NCI-H526 treated with DMSO at 0.1 percent for 48 hours (cell line): ENCODE data around the gene MRPS18A.

Experiments used
- DNase-seq: peaks from one replicate; lab custom pipeline; 2025; lab: John Stamatoyannopoulos, UW

Gene MRPS18A

GRCh38 chr6:43687437-43688347 is at the start of gene MRPS18A:
Gene MRPS18A (minus strand): TSS chr6:43687791. CDS start chr6:43687779, 12 bp downstream.
- peak; percentile 64 for DNase-seq

- DNase-seq: no peak
Observed at GRCh38 chr6:43736844-43737243, 49.3 kb upstream of the MRPS18A start.

GRCh38 chr6:43736211-43736786 is 48.7 kb upstream of the MRPS18A start:
- no peak for DNase-seq

- DNase-seq: no peak
Observed at GRCh38 chr6:43735642-43736199, 48.1 kb upstream of the MRPS18A start.

DNA sequence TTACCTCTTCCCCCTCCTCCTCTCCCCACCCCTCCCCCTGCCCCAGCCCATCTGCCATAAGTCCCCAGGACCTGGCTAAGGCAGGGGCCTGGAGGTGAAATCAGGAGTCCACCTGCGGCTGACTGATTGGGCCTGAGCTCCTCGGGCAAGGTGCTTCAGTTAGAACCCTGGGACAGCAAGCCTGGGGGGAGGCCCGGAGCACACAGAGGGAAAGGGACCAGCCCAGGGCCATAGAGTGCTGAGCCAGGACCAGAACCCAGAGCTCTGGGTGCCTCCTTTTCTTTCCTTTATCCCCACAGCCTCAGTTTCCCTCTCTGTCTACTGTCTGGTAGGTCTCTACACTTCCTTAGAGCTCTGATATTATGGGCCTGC is 46.7 kb upstream of the MRPS18A start:
- no peak for DNase-seq

DNA sequence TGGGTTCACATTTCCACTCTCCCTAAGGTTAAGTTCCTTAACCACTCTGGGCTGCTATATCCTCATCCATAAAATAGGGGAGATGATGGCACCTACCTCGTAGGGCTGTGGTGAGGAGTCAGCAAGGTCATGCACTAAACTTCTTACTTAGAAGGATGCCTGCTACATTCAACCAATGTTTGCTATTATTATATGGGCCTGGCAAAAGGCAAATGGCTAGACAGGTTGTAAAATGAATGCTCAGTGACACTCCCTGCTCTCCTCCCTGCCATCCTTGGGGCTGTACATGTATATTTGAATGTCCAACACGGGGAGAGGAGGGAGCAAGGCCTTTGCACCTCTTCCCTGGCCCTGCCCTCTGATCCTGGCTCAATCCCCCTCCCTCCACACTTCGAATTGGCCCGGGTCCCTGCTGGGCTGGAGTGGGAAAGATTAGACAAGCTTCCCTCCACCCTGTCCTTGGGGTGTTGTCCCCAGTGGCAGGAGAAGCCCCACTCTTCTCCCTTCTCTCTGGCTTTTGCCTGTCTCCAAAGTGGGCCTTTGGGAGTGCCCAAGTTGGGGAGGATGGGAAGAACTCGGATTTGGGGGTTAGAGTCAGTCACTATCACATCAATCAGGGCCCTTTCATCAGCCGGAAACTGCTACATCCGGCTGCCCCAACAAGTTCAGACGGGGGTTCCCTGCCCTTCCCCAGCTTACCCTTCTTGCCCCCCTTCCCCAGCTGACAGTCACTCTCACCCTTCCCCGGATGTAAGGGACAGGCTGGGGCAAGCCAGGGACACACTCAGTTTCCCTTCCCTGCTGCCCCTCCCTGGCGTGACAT is 46.1 kb upstream of the MRPS18A start:
- DNase-seq: no peak

- DNase-seq: no peak
Observed at GRCh38 chr6:43730634-43731033, 43.0 kb upstream of the MRPS18A start.

- DNase-seq: no peak
Observed at GRCh38 chr6:43729537-43729936, 41.9 kb upstream of the MRPS18A start.

DNA sequence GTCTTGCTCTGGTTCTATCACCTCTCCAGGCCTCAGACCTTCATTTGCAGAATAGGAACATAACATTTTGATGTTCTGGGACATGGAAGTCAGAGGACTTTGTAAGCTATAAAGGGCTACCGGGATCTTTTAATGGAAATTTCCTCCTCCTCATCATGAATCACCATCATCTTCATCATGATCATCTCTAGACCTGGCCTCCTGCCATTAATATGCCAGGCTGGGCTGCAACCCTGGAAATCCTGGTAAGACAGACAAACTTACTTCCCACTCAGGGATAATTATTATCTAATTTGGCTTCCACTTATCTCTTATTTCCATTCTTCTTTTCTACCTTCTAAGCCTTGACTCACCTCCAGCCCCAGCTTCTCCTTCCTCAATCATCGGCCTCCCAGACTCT is 41.0 kb upstream of the MRPS18A start:
- no peak for DNase-seq

GRCh38 chr6:43727634-43728033 is 40.0 kb upstream of the MRPS18A start:
- no peak for DNase-seq

DNA sequence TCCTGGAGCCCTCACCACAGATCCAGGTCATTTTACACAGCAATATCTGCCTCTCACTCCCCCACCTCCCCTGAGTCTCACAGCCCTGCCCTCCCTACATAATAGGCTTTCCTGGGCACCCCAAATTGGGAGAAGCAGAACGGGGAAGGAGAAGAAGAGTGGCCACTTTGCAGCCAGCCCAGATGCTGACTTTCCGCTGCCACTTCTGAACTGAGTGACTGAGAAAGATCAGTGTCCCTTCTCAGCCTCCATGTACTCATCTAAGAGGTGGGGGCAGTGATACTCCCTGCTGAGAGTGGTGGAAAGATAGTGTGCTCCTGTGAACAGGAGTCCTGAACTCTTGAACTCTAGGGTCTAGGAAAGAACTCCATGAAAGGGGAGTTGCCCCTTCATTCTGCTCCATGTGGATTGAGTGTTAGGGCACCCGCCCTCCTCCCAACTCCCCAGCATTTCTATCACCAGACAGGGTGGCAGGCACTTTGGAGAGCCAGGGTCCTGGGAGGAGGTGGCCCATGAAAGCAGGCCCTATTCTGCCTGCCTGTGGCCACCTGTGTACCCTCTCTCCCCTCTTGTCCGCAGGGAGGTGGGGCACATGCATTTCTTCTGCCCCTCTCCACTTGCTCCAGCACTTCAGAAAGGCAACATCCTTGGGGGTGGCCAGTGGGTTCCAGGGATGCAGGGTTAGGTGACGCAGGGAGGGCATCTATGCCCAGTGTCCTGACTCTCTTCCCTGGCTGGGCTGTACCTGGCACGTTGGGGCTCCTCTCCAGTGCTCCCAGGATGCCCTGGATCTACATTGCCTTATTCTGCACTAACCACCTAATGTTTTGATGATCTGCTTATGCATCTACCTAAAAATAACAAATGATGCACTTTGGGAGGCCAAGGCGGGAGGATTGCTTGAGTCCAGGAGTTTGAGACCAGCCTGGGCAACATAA is 38.3 kb upstream of the MRPS18A start:
- no peak for DNase-seq

GRCh38 chr6:43724914-43725642 is 37.5 kb upstream of the MRPS18A start:
- DNase-seq: peak; percentile 36

DNA sequence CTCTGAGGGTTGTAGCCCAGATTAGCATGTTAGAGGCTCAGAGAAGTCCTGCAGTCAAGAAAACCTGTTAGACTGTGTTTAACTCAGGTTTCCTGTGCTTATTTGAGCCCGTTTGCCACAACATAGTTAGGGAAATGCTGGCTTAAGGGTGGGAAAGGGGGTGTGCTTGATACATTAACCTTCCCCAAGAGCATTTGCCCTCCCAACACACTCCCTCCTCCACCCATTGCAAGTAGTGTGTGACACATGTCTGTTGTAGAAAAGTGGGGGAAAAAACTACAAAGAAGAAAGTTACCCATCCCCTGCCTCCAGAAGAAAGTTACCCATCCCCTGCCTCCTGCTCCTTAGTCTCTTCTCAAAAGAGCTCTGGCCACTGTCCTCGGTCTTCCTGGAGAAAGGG is 36.8 kb upstream of the MRPS18A start:
- no peak for DNase-seq

DNA sequence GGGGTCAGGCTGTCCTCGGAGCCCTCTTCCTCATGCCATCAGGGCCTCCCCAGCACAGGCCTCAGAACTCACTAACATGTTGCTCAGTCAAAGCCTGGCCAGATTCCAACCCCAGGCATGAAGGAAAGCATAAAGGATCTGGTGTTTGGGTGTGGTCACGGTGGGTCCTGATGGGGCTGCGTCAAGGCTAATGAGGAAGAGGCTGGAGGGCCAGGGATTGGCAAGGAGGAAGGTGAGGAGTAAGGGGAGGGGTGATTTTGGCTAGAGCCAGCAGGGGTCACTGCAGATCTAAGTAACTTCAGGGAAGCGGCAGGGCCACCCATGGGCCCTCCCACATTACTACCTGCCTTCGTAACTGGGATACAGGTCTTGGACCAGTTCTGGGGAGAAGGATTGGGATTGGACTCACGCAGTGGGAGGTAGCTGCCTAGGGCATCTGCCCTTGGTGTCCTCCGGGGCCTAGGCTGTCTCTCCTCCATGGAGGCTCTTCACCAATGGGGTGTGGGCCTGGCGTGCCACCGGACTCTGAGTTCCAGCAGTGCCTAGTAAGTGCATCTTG is 36.2 kb upstream of the MRPS18A start:
- DNase-seq: peak; percentile 61

- DNase-seq: no peak
Observed at GRCh38 chr6:43722920-43723545, 35.4 kb upstream of the MRPS18A start.

GRCh38 chr6:43720999-43721398 is 33.4 kb upstream of the MRPS18A start:
- DNase-seq: no peak

- DNase-seq: no peak
Observed at GRCh38 chr6:43719511-43719910, 31.9 kb upstream of the MRPS18A start.

- DNase-seq: no peak
Observed at GRCh38 chr6:43718387-43719105, 31.0 kb upstream of the MRPS18A start.

GRCh38 chr6:43717822-43718221 is 30.2 kb upstream of the MRPS18A start:
- DNase-seq: no peak
